GM18507 (cell line): ENCODE results near the gene HECTD1.

ENCODE experiments used
- DNase-seq: peaks from one replicate; pipeline ENCODE4 v3.0.0; 2011; ENCODE audit warnings: low read depth; ENCODE audit not compliant: insufficient read length; ENCODE audit errors: extremely low spot score
- FAIRE-seq: peaks from 2 replicates; lab custom pipeline; 2011; peaks lifted over from hg19 to GRCh38; lab: Jason Lieb, UNC

The HECTD1 gene

DNA sequence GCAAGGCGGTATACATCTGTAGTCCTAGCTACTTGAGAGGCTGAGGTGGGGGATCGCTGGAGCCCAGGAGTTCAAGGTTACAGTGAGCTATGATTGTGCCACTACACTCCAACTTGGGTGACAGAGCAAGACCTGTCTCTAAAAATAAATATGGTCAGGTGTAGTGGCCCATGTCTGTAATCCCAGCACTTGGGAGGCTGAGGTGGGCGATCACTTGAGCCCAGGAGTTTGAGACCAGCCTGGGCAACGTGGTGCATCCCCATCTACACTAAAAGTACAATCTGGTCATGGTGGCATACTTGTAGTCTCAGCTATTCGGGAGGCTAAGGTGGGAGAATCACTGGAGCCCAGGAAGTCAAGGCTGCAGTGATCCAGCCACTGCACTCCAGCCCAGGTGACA lies 40.6 kb downstream of the HECTD1 start:
- DNase-seq (no peak), FAIRE-seq (no peak)

DNA sequence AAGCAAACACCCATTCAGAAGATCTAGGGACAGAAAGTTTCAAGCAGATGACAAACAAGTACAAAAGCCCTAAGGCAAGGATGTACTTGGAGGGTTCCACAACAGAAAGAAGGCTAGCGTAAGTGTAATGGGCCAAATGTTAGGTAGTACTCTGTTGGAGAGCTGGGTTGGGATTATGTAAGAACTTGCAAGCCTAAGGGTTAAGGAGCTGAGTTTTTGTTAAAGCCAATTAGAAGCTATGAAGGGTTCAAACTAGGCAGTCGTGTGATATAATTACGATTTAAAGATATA lies 41.4 kb downstream of the HECTD1 start:
- no peak for DNase-seq
- FAIRE-seq: no peak

DNA sequence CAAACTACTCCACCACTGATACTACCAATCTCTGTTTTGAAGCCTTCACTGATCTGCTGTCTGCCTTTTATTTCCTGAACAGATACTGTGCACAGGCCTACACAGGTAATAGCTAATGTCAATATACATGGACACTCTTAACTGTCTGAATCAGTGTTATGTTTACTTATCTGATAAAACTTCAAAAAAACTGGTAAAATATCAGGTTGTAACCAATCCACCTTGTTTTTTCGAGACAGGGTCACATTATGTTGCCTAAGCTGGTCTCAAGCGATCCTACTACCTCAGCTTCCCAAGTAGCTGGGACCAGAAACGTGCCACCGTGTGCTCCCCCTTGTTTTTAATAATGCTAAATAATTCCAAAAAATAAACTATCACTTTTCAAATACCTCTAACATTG lies 43.5 kb downstream of the HECTD1 start:
- no peak for FAIRE-seq
- no peak for DNase-seq

DNA sequence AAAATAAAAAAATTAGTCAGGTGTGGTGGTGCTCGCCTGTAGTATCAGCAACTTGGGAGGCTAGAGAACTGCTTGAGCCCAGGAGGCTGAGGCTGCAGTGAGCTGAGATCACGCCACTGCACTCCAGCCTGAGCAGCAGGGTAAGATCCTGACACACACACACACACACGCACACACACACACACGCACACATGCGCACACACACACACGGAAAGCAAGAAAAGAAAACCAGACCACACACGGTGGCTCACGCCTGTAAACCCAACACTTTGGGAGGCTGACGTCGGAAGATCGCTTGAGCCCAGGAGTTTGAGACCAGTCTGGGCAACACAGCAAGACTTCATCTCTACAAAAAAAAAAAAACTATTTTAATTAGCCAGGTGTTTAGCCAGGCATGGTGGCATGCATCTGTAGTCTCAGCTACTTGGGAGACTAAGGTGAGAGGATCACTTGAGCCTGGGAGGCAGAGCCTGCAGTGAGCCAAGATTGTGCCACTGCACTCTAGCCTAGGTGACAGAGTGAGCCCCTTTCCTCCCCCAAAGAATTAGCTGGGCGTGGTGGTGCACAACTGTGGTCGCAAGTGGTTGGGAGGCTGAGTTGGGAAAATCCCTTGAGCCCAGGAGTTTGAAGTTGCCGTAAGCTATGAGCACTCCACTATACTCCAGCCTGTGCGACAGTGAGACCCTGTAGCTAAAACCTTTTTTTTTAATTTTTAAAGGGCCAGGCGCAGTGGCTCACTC lies 44.5 kb downstream of the HECTD1 start:
- DNase-seq (no peak), FAIRE-seq (no peak)

DNA sequence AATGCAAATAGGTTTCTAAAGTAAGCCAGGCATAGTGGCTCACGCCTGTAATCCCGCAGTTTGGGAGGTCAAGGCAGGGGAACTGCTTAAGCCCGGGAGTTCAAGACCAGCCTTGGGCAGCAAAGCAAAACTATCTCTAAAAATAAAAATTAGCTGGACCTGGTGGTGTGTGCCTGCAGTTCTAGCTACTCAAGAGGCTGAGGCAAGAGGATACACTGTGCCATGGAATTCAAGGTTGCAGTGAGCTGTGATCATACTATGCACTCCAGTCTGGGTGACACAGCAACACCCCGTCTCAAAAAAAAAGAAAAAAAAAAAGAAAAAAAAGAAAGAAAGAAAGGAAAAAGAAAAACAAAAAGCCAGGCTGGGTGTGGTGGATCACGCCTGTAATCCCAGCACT lies 46.3 kb downstream of the HECTD1 start:
- no peak for FAIRE-seq
- no peak for DNase-seq

DNA sequence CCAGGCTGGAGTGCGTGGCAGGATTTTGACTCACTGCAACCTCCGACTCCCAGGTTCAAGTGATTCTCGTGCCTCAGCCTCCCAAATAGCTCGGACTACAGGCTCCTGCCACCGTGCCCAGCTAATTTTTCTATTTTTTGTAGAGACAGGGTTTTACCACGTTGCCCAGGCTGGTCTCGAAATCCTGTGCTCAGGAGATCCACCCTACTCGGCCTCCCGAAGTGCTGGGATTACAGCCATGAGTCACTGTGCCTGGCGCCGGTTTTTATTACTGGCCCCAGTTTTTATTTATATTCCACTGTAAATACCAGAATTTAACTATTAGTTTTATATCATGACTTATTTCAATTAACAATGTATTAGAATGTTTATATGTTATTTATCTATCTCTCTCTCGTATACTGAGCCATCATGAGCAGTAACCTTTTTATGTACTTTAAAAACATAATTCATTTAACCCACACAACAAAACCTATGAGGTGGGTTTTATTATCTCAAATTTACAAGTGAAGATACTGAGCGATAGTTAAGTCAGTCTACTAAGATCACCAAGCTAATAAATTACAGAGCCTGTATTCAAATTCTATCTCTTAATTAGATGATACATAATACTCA lies 47.8 kb downstream of the HECTD1 start:
- FAIRE-seq (no peak), DNase-seq (no peak)

DNA sequence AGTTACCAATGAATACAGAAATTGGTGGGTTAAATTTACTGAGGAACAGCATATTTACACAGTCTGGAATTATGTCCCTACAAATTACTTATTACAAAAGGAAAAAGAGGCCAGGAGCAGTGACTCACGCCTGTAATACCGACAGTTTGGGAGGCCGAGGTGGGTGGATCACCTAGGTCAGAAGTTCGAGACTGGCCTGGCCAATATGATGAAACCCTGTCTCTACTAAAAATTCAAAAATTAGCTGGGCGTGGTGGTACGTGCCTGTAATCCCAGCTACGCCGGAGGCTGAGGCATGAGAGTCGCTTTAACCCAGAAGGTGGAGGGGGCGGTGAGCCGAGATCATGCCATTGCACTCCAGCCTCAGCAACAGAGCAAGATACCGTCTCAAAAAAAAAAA lies 52.6 kb downstream of the HECTD1 start:
- DNase-seq (no peak), FAIRE-seq (no peak)

DNA sequence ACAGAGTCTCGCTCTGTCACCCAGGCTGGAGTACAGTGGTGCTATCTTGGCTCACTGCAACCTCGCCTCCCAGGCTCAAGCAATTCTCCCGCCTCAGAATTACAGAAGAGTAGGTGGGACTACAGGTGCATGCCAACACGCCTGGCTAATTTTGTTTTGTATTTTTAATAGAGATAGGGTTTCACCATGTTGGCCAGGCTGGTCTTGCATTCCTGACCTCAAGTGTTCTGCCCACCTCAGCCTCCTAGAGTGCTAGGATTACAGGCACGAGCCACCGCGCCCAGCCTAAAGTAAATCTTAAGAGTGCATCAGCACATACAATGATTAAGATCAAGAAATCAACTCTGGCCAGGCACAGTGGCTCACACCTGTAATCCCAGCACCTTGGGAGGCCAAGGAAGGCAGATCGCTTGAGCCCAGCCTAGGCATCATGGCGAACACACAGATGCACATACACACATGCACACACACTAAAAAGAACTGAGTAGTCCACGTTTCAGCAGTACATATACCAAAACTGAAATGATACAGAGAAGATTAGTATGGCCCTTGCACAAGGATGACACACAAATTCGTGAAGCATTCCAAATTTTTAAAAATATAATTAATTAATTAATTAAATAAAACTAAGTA lies 65.0 kb downstream of the HECTD1 start:
- no peak for DNase-seq
- no peak for FAIRE-seq

DNA sequence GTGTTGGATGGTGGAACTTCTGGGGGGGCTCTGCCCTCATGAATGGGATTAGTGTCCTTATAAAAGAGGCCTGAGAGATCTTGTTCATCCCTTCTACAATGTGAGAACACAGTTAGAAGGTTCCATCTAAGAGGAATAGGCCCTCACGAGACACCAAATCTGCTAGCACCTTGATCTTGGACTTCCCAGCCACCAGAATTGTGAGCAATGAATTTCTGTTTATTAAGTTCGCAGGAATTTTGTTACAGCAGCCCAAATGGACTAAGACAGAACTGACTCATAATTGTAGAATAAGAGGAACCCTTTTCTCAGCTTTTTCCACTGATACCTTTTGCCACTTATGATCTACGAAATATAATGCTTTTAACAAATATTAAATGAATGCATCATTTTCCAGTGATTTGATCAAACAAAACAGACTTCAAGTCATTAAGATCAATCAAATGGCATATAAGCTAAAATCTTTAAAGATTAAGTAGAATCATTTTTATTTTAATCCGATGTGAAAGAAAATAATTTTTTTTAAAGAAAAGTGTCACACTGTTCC lies 68.2 kb downstream of the HECTD1 start:
- FAIRE-seq (no peak), DNase-seq (no peak)

DNA sequence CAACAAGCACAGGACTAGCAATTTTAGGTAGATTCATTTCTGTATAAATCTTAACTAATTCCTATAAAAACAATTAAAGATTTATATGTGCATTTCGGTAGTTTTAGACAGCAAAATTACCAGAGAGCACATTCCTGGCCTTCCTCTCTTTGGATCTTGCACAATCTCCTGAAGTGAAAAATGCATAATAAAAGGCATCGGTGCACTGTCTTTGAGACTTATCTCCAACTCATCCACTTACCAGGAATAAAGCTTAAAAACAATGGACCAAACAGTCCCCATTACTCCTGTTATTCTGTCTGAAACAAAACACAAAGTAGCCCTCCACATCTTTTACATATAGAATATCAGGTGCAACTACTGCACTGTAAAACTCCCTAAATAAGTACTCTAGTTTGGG lies 69.3 kb downstream of the HECTD1 start:
- DNase-seq (no peak), FAIRE-seq (no peak)

DNA sequence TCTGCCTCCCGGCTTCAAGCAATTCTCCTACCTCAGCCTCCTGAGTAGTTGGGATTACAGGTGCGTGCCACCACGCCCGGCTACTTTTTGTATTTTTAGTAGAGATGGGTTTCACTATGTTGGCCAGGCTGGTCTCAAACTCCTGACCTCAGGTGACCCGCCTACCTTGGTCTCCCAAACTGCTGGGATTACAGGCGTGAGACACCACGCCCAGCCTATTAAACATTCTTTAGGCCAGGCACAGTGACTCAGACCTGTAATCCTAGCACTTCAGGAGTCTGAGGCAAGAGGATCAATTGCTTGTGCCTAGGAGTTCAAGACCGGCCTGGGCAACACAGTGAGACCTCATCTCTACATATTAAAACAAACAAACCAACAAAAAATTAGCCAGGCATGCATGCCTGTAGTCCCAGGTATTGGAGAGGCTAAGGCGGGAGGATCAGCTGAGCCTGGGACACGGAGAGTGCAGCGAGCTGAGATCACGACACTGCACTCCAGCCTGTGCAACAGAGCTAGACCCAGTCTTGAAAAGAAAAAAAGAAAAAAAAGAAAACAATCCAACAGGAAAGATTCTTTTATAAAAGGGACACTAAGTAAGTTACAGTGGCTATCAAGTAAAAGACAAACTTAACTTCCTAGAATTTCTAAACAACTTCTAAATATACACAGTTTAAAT lies 70.2 kb downstream of the HECTD1 start:
- FAIRE-seq: no peak
- no peak for DNase-seq

DNA sequence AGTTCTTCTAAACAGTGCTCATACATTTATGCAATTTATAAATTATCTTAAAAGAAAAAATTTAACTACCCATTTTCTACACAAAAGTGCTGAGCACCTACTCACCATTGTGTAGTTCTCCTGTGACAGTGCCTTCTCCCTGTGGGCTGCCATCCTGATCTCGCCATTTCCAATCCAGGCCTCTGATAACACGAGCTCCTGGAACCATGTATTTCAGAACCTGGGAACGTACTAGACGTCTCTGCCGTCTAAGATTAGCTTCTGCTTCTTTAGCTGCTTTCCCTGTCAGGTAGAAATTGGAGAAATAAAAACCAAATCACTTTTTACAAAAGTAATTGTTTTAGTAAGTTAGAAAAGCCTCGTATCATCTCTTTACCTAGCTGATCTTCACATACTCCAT lies 74.5 kb downstream of the HECTD1 start:
- no peak for DNase-seq
- FAIRE-seq: no peak

DNA sequence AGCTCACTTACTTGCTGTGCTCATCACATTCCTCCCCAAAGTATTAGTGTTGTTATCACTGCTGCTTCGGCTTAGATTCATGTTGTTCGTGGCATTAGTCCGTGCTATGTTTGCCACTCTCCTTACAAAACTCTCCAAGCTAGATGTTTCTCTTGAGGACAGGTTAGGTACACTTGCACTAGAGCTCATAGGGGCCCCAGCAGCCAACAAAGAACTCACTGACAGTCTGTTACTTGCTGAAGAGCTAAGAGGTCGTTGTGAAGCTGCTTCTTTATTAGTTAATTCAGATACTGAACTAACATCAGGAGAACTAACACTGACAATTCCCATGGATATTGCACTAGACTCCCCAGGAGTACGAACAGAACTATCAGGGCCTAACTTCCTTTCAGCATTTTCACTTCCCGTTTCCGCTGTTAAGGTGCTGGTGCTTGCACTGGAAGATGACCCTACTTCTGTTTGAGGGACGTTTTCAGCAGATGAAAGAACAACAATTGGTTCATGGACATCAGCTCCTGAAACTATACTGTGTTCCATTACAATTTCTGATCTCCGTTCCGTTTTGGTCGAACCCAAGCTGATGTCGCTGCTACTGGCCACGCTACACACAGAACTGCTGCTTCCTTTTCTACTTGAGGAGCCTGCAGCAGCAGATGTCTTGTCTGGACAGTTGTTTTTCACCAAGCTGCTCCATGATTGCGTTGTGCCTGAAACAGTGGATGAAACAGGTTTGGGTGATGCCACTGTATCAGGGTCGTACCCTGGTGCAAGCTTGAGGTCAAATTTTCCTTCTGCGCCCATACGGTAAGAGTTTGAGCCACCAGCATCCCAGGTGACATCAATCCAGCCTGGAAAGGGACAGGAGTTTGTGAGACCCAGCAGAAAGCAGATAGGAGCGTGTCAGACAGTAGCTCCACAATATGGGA lies 78.7 kb downstream of the HECTD1 start:
- no peak for DNase-seq
- FAIRE-seq: peak; percentile 93

DNA sequence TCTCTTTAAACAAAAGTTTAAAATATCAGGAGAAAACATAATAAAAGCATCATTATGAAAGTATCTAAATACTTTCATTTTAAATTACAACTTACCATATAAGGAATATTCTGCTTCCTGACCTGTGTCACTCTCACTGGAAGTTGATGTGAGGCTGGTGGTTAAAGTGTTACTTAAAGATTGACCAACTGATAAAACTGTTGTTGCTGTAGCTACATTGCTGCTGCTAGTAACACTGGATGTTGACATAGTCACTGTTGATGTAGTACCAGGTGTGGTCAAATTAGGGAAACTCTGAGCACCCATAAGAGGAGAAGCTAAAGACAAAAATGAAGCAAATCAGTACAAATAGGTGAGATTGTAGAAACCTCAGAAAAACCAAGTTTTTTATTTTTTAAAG lies 79.9 kb downstream of the HECTD1 start:
- FAIRE-seq (peak; percentile 82), DNase-seq (peak; percentile 42)

DNA sequence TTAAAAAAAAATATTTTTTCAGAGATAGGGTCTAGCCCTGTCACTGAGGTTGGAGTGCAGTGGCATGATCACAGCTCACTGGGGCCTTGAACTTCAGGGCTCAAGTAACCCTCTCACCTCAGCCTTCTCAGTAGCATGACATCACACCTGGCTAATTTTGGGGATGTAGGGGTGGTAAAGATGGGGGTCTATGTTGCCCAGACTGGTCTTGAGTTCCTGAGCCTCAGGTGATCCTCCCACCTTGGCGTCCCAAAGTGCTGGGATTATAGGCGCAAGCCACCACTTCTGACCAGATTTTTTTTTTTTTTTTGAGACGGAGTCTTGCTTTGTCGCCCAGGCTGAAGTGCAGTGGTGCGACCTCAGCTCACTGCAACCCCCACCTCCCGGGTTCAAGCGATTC lies 80.9 kb downstream of the HECTD1 start:
- no peak for FAIRE-seq
- no peak for DNase-seq

DNA sequence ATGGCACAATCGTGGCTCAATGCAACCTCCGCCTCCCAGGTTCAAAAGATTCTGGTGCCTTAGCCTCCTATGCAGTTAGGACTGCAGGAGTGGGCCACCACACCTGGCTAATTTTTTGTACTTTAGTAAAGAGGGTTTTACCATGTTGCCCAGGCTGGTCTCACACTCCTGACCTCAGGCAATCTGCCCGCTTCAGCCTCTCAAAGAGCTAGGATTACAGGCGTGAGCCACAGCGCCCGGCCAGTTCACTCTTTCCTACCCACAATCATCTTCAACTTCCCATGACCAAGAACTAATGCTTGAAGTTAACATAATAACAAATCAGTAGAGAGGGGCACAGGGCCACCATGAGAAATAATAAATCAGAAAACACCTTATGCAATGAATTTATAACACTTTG lies 82.4 kb downstream of the HECTD1 start:
- no peak for FAIRE-seq

DNA sequence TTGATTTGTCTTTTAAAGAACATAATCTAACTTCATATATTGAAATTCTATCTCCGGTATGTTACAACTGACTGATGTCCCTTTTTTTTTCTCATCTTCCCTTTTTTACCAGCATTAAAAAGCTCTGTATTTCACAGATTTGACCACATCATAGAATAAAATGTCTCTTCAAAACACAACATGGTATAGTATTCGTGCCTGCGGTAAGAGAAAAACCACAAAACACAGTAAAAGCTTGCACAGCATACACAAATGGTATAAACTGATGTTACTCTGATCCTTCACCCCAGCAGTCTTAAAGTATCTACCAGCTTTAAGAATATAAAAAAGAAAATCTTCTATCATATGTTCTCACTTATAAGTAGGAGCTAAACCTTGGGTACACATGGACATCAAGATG lies 83.4 kb downstream of the HECTD1 start:
- no peak for FAIRE-seq
- DNase-seq: no peak

More for the DNA sequence above, 82.4 kb downstream of the HECTD1 start:
- DNase-seq: no peak

DNA sequence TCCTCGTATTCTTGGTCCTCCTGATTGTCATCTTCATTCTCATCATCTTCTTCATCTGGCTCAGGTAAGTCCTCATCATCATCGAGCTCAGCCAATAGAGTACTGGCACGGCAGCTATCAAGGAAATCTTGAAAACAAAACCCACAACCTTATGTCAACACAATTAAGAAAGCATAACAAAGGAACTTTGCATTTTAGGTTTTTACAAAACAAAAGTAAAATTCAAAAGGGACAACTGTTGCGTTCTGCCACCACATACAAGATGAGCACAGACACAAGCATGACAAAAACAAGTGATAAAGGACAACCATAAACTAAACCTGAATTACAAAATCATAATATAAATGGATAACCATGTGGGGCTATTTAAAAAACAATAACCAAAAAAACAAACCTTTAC lies 84.7 kb downstream of the HECTD1 start:
- no peak for FAIRE-seq
- no peak for DNase-seq

DNA sequence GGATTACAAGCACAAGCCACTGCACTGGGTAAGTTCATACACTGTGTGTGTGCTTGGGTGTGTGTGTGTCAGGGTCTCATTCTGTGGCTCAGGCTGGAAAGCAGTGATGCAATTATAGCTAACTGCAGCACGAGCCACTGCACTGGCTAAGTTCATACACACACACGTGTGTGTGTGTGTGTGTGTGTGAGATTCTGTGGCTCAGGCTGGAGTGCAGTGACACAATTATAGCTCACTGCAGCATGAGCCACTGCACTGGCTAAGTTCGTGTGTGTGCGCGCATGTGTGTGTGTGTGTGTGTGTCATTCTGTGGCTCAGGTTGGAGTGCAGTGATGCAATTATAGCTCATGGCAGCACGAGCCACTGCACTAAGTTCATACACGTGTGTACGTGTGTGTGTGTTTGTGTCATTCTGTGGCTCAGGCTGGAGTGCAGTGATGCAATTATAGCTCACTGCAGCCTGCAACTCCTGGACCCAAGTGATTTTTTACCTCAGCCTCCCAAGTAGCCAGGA lies 85.4 kb downstream of the HECTD1 start:
- no peak for FAIRE-seq

More for the DNA sequence above, 85.4 kb downstream of the HECTD1 start:
- no peak for DNase-seq
